A549 treated with ZK216348 at 1 μM for 4 hours (cell line): ENCODE results near the gene ANKEF1. TPM values are rescaled to one million over a fixed set of nuclear protein-coding genes. Genes with fewer than 3 reads are reported as not detected.

ENCODE experiments used
- total RNA-seq: library from RNA; stranded (reverse); fragments of 200-300 nt; extraction: Qiagen RNA extraction; gene quantifications from 5 replicates; pipeline ENCODE4 v1.2.3, GENCODE V29; 2022; ENCODE audit warnings: low read depth

ANKEF1 gene
- 6.8 to 7.9 TPM (median 7.4 TPM) in 5 replicates for total RNA-seq

DNA sequence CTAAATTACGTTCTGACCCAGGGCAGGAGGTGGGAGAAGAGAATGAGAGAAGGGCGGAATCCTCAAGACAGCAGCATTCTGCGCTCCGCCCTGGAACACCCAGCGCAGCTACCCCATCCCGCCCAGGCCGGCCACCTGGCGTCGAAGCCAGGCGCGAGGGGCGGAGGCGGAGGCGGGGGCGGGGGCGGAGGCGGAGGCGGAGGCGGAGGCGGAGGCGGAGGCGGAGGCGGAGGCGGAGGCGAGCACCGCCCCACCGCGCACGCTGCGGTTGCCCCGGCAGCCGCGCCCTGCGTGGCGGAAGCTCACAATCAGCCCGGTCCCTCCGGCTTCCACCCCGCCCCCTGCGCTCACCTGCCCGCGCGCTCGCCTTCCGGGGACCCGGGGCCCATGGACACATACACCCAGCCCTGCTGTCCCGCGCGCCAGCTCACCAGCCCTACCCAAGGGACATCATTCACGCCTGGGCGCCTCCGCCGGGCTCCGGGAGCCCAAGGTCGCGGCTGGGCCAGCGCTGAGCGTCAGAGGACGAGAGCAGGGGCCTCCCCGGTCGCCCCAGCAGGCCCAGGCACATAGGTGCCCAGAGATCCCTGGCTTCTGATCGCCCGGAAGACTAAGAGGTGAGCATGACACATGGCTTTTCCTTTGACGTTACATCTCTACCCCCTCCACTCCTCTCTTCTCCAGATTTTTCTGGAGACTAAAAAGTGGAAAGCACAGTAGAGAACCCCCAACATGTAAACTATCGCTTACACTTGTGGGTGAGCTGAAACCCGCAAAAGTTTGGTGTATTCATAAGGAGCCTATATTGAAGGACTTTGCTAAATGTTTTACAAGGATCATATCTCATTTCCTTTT, at the start of gene ANKEF1:
ANKEF1 (plus strand) TSS at position 271 of the 855 bp plus-strand sequence. CDS start 3,315 bp downstream, outside the sequence.

Other genes starting within 250 kb of the ANKEF1 start
- not detected in 5 replicates for gene PAK5, start 195.9 kb upstream of the ANKEF1 start, total RNA-seq
- 11.5 to 20.3 TPM (median 15.3 TPM) in 5 replicates for gene SNAP25, start 183.8 kb downstream of the ANKEF1 start, total RNA-seq